Islet of Langerhans (tissue), 1 donor: ENCODE data around the gene TMEM259.
A peak's percentile ranks its signal among the peaks of the same experiment; 100 is the strongest.

ENCODE experiments used
- FAIRE-seq: peaks from one replicate; lab custom pipeline; 2011; peaks lifted over from hg19 to GRCh38; lab: Jason Lieb, UNC

TMEM259 gene

DNA sequence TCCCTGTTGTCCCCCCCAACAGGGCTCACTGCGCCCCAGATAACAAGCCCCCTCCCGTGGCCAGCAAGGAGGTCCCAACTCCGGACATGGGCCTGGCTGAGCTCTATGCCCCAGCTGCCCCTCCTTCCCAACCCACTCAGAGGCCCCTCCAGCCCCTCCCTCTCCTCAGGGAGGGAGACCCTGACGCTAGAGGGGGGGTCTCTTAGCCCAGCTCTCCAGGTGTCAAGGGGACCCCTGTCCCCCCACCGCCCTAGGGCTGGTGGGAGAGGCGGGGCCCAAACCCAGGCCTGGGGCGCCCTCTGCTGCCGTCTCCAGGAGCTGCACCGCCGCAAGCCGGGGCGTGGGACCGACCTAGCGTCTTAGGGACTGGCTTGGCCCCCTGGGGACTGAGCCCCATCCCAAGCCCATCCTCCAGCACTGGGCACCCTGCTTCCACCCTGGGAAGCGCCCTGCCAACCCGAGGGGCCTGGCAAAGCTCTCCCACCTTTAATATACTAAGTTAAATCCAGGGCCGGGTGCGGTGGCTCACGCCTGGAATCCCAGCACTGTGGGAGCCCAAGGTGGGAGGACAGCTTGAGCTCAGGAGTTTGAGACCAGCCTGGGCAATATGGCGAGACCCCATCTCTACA, 19.3 kb downstream of the TMEM259 start:
- no peak for FAIRE-seq

DNA sequence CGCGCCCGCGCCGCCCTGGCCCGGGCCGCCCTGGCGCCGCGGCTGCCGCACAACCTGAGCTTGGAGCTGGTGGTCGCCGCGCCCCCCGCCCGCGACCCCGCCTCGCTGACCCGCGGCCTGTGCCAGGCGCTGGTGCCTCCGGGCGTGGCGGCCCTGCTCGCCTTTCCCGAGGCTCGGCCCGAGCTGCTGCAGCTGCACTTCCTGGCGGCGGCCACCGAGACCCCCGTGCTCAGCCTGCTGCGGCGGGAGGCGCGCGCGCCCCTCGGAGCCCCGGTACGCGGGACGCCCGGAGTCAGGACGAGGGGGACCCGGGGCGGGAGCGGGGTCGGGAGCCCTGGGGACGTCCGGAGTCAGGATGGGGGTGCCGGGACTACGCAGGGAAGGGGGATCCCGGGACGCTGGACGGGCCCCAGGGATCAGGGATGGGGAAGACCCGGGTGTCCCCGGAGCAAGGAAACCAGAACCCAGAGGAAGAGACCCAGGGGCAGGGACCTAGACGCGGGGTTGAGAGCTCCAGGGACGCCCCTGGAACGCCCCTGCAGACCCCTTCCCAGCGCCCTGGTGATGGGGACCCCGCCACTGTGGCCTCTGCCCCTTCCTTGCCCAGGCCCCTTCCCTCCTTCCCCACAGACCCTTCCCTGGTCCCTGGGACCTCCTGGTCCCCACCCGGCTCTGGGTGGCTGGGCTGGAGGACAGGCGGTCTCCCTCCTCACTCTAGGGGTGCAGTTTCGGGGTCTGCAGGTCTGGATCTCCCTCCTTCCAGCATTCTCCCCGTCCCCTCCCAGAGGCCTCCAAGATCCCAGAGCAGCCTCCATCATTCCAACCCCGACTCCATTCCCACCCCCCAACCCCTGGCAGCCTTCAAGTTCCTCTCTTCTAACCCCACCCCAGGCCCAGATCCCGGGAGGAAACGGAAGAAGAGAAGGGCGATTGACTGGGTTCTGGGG, 20.1 kb downstream of the TMEM259 start:
- no peak for FAIRE-seq

DNA sequence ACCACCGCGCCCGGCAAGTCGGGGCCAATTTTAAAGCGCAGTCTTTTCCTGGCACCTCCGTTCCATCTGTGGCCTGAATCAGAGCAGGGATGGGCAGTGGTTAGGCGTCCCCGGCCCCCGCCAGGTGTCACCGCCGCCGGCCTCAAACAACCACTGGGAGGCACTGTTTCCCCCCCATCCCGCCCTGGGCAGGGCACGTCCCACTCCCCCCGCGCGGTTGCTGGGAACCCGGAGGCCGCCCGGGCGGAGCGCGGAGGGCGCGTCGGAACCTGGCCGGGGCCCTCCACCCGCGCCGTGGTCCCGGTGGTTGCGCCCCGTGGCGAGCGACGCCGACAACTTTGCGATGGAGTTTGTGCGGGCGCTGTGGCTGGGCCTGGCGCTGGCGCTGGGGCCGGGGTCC, 20.8 kb downstream of the TMEM259 start, which contains the start of gene GRIN3B:
TSS of gene GRIN3B (plus strand) at position 325 of the 400 bp plus-strand sequence. CDS start at position 344, 19 bp downstream.
- no peak for FAIRE-seq

DNA sequence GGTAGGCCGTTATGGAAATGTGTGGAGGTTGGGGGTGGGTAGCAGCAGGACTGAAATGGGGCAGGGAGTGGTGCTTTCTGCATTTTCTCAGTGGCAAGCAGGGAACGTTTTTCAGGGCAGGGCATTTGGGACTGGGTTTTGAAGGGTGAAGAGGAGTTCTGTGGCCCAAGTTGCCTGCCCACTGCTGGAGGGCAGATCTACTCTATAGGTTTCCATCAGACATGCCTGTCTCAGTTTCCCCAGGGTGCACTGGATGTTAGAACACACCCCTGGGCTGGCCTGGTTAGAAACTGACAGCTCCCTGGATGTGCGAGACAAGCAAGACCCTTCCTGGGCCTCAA, 21.6 kb downstream of the TMEM259 start:
- no peak for FAIRE-seq

DNA sequence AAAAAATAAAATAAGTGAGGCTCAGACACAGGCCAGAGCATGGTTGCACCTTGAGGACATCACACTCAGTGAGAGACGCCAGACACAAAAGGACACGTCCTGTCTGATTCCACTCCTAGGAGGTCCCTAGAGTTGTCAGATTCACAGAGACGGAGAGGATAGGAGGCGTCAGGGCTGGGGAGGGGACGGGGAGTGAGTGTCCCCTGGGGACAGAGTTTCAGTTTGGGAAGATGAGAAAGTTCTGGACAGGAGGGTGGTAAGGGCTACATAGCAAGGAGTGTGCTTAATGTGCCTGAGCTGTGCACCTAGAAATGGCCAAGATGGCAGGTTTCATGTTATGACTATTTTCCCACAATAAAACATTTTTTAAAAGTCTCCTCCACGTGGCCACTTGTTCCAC, 22.9 kb downstream of the TMEM259 start:
- no peak for FAIRE-seq

DNA sequence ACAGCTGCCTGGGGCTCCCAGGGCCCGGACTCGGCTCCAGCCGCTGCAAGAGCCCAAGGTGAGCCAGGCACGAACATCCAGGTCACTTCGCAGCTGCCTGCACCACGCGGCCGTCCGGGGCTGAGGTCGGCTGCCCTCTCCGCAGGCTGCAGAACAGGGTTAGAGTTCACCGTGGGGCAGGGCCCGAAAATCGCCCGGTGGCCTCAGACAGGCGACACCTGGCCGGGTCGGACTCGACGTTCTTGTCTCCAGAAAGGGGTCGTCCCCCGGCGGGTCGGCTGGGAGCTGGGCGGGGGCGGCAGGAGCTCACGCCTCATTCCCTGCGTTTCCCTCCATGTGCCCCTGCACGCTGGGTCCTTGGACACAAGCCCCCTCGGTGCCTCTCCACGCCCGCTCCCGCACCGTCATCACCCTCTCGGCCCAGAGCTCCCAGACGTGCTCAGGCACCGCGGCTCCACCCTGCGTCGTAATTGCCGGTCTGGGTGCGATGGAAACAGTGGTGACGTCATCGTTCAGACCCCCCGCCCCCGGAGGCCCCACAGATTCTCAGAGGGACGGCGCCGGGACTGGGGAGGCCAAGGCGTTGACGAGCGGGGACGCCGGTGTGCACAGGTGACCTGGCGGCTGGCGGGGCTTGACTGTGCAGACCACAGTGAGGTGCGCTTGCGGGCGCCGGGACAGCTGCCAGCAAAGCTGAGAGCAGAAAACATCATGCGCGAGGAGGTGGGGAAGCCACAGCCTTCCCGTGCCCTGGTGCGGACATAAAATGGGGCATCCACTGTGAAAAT, 24.7 kb downstream of the TMEM259 start:
- FAIRE-seq: no peak

DNA sequence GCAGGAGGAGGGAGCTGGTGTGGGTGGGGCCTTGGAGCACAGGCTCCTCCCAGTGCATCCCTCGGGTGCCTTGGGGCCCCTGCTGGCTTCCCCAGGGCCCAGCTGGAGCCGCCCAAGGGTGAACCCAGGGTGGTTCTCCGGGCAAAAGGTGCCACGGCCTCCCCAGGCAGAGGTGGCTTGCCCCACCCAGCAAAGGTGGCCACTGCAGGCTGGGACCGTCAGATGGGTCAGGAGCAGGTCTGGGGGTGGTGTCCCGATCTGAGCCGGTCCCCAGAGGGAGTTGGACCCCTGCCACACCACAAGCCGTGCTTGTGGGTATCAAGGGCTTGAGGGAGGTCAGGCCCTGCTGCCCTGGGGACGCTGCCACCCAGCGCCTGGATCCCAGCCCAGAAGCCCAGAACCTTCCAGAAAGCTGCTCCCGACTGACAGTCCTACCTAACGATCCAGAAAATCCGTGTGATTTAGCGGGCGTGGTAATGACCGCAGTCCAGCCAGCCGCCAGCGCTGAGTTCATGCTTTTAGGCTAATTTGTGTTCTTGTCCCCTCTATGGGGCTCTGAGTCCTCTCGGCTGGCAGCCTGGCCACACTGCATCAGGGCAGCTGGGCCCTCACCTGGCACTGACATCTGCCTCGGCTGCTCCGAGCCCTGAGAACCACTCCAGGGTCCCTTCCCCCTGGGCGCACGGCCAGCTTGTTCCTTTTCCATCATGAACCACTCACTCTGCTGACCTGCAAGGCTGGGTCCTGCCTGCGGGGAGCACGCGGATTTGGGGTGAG, 25.7 kb downstream of the TMEM259 start:
- peak; percentile 91 for FAIRE-seq

DNA sequence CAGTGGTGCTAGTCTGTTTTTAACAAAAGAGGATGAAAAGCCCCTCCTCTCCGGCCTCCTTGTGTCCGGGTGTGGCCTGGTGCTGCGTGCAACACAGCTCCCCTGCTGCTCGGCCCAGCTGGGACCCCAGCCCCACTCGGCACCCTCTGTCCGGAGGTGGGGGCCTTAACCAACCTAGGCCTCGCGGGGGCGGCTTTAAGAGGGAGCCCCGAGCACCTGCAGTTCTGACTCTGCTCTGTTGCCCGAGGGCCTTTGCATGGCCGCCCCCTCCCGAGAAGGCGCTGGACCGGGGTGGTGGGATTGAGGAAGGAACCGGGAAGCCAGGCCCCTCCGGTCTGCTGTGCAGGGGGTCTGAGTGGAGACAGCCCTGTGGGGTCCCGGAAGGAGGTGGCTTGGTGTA, 26.4 kb downstream of the TMEM259 start:
- FAIRE-seq: no peak

DNA sequence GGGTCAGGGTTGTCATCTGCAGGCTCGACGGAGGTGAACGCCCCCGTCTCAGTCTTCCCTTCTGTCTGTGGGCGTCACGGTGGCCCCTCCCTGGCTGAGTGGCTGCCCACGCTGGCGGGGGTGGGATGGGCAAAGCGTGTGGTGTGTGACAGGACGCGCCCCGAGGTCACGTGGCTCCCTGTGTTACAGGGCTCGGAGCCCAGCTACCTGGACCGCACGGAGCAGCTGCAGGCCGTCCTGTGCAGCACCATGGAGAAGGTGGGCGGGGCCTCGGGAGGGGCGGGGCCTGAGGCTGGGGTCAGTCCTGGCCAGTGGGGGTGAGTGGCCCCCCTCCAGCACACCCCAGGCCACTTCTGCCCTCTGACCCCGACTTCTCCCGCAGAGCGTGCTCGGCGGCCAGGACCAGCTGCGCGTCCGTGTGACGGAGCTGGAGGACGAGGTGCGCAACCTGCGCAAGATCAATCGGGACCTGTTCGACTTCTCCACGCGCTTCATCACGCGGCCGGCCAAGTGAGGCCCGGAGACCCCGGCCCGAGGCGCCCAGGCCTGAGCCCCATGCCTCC, 27.0 kb downstream of the TMEM259 start:
- FAIRE-seq: no peak

DNA sequence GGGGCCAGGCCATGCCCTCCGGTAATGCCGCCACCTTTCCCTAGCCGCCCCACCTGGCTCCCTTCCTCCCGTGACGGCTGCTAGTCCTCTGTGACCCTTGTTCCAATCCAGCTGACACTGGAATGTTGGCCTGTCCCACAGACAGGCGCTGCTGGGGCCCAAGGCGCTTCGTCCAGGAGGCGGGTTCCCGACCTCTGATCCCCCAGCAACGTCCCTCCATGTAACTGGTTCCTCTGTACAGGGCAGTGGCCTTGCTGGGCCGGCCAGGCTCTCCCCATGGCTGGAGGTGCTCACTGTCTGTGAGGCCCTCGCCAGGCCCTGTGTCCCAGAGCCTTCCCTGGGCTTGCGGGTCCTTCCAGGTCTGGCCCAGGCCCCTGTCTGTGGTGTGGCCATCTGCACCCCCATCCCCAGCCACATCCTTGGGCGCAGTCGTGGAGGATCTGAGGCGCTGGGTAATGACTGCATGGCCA, 27.5 kb downstream of the TMEM259 start:
- no peak for FAIRE-seq

DNA sequence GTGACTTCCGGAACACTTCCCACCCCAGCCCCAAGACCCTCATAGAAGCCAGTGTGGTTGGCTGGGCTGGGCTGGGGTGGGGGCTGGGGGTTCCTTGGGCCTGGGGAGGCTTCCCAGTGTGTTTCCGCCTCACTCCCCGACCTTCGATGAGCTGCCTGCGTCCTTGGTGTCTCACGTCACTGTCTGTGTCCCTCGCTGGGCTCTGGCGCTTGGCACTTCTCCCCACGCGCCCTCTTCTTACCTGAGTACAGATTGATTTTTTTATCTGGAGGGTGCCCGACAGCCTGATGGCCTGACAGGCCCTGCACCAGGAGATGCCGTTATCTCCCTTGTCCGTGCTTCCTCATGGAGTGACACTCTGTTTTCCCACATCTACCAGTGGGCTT, 28.3 kb downstream of the TMEM259 start:
- no peak for FAIRE-seq

DNA sequence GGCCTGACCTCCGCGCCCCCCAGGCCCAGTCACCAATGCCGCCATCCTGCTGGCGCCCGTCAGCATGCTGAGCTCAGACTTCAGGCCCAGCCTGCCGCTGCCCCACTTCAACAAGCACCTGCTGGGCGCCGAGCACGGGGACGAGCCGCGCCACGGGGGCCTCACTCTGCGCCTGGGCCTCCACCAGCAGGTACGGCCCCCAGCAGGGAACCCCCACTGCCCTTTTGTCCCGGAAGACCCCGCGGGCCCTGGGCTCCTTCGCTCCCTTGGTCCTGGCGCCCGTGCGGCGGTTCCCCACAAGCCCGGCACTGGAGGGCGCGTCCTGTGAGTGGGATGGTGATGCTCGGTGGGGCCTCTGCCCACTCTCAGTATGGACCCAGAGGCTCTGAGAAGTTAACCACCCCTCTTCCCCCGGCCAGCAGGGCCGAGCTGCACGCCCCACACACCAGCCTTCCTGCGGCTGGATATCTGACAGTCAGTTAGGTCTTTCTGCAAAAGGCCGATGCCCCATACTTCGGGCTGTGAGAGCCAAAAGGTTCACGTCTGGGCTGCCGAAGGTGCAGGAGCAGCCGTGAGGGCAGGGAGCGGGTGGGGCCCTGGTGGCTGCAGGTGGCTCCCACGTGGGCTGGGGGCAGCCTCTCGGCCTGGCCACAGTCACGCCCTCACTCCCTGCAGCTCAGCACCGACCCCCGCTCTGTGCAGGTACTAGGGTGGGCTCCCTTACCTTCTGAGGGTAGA, 28.8 kb downstream of the TMEM259 start:
- FAIRE-seq: no peak

DNA sequence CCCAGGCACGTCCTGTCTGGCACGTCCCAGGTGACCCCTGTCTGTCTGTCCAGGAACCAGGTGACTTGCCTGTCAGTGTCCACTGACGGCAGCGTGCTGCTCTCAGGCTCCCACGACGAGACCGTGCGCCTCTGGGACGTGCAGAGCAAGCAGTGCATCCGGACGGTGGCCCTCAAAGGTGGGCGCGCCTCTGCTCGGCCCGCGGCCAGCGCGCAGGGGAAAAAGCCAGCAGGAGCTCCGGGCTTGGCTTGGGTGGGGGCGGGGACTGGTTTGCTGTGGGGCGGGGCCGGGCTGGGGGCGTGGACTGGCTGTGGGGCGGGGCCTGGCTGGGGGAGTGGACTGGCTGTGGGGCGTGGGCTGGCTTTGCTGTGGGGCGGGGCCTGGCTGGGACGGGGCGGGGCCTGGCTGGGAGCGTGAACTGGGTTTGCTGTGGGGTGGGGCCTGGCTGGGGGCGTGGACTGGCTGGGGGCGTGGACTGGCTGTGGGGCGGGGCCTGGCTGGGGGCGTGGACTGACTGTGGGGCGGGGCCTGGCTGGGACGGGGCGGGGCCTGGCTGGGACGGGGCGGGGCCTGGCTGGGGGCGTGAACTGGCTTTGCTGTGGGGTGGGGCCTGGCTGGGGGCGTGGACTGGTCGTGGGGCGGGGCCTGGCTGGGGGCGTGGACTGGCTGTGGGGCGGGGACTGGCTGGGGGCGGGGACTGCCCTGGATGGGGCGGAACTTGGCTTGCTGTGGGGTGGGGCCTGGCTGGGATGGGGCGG, 29.6 kb downstream of the TMEM259 start:
- no peak for FAIRE-seq

DNA sequence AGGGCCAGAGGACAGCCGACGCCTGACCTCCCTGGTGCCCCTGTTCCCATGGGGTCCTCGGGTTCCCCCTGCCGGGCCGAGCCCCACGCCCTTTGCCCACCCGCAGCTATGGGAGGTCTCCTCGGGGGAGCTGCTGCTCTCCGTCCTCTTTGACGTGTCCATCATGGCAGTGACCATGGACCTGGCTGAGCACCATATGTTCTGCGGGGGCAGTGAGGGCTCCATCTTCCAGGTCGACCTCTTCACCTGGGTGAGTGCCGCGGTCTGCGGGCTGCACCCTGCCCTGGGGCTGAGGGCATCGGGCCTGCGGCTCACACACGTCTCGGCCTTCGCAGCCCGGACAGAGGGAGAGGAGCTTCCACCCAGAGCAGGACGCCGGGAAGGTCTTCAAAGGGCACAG, 30.2 kb downstream of the TMEM259 start:
- FAIRE-seq: no peak

DNA sequence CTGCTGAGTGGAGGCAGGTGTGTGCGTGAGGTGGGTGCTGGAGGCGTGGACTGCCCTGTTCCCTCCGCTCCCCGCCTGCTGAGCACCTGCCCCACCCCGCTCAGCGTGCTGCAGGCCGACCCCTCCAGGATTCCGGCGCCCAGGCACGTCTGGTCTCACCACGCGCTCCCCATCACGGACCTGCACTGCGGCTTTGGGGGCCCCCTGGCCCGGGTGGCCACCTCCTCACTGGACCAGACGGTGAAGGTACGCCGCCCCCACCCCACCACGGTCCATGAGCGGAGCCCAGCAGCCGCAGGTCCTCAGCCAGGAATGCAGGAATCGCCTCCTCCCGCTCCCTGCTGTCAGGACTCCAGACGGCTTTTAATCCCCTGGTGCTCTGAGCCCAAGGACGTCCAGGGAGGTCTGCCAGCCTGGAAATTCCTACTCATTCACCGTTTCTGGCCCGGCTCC, 30.8 kb downstream of the TMEM259 start:
- no peak for FAIRE-seq

DNA sequence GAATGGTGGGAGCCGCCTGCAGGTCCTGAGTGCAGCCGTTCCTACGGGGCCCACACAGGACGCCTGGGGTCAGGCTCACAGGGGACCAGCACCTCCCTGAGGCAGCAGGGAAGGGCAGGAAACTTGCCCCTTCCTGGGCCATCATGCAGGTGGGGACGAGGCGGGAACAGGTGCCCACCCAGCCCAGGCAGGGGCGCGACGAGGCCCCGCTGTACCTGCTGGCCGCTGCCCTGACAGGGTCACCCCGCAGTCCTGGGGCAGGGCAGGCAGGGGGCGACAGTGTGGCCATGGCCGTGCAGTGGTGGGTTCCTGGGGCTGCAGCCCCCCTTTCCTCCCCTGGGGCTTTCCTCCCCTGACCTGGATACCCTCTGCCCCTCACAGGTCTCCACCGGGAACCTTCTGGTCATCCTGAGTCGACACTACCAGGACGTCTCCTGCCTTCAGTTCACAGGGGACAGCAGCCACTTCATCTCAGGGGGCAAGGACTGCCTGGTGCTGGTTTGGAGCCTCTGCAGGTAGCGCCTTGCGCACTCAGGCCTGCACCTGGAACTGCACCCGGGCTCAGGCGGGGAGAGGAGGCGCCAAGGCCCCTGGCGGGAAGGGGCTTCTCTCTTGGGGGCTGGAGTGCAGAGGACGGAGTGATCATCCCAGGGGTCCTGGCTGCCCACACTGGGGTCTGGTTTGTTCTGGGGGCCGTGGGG, 31.4 kb downstream of the TMEM259 start:
- no peak for FAIRE-seq

DNA sequence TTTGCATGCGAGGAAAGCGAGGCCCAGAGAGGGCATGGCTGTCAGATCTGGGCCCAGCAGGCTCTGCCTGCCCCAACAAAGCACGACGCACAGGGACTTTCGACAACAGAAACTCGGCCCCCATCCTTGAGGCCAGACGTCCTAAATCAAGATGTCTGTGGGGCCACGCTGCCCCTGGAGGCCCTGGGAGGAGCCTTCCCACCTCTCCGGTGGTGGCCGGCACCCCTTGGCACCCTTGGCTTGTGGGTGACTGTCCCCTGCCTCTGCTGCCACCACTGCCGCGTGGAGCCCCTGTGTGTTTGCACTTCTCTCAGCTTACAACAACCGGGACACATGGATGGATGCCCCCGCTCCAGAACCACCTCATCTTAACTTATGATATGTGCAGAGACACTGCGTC, 32.4 kb downstream of the TMEM259 start:
- FAIRE-seq: no peak

DNA sequence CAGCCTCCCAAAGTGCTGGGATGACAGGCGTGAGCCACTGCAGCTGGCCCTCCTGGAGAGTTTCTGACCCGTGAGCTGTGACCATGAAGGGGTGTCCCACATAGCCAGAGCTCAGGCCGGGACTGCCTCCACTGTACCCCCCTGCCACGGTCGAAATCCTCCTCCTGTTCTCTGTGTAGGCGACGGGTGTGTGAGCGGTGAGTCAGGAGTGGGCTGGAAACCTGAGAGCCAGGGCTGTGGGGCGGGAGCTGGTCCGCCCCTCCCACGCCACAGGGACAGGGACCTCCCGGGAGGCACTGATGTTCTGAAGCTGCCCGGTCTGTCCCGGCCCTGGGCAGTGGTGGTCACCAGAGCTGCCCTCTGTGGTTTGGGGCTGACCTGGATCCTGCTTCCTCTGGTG, 32.8 kb downstream of the TMEM259 start:
- FAIRE-seq: no peak

DNA sequence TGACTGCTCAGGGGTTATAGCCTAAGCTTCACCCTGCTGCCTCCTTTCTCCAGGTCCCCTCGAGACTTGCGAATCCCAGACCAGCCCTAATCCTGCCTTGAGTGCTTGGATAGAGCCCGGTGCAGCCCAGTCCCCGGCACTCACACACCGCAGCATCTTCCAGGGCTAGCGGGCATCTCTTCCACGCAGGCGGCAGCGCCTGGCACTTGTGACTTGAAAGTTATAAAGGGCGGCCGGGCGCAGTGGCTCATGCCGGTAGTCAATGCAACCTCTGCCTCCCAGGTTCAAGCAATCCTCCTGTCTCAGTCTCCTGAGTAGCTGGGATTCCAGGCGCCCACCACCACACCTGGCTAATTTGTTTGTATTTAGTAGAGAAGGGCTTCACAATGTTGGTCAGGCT, 34.8 kb downstream of the TMEM259 start:
- no peak for FAIRE-seq
